Subcutaneous abdominal adipose tissue (tissue), 5 donors: ENCODE measurements around the gene SDR42E2.
A peak's percentile ranks its signal among the peaks of the same experiment; 100 is the strongest.

Experiments used
- H3K27ac ChIP-seq: one replicate; pipeline ENCODE4 v1.7.0; 2013; ENCODE audit warnings: low read depth, mild to moderate bottlenecking, inconsistent platforms, low read length, moderate library complexity
- H3K27me3 ChIP-seq, 5 donors: one replicate each; pipeline ENCODE4 v1.7.0; 2013; ENCODE audit warnings: low read length in 5 of 5, inconsistent platforms in 1 of 5; ENCODE audit not compliant: control insufficient read depth in 5 of 5, insufficient read depth in 4 of 5
- H3K36me3 ChIP-seq, 5 donors: one replicate each; pipeline ENCODE4 v1.7.0; 2013; ENCODE audit warnings: low read length in 5 of 5; ENCODE audit not compliant: control insufficient read depth in 5 of 5, insufficient read depth in 5 of 5
- H3K4me1 ChIP-seq, 5 donors: one replicate each; pipeline ENCODE4 v1.7.0; 2013; ENCODE audit warnings: low read length in 5 of 5, mild to moderate bottlenecking in 3 of 5, moderate library complexity in 1 of 5; ENCODE audit not compliant: control insufficient read depth in 5 of 5, insufficient read depth in 5 of 5
- H3K4me3 ChIP-seq, 5 donors: one replicate each; pipeline ENCODE4 v1.7.0; 2013; ENCODE audit warnings: low read length in 5 of 5, low read depth in 1 of 5
- H3K9ac ChIP-seq, 5 donors: one replicate each; pipeline ENCODE4 v1.7.0; 2013; ENCODE audit warnings: low read length in 5 of 5, mild to moderate bottlenecking in 4 of 5, moderate library complexity in 3 of 5
- H3K9me3 ChIP-seq, 5 donors: one replicate each; pipeline ENCODE4 v1.7.0; 2013; ENCODE audit warnings: low read length in 5 of 5; ENCODE audit not compliant: control insufficient read depth in 5 of 5
- donor health status: healthy.
- donor health status: healthy.
- donor health status: healthy.
- donor health status: healthy.
- donor health status: healthy.

The SDR42E2 gene

GRCh38 chr16:22177968-22178930 is 15.9 kb downstream of the SDR42E2 start:
- no peaks in the 10 kb centered on the region for H3K27me3 ChIP-seq
- H3K4me3 ChIP-seq = no peak overlapping the region
- no peak overlapping the region for H3K9ac ChIP-seq
- no peak overlapping the region for H3K27ac ChIP-seq
- H3K36me3 ChIP-seq = no peaks in the 10 kb centered on the region
- peaks cover 0 to 4% (median 0%) of the 10 kb centered on the region in 5 donors for H3K4me1 ChIP-seq
- H3K9me3 ChIP-seq = no peaks in the 10 kb centered on the region

DNA sequence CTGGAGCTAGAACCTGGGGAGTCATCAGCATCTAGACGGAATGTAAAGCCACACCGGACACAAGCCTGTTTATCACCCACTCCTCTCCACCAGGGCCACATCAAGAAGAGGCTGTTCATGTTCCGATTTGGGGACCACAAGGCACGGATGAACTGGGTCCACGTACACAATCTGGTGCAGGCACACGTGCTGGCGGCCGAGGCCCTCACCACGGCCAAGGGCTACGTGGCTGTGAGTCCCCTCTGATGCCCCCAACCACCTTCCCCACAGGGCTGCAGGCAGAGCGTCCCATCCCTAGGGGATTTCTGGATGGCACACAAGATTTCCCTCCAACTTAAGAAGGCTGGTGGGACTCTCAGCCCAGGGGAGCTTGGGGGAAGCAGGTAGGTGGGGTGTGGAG is 19.1 kb downstream of the SDR42E2 start:
- H3K36me3 ChIP-seq = no peaks in the 10 kb centered on the region
- H3K4me3 ChIP-seq = no peak overlapping the region
- H3K27me3 ChIP-seq = no peaks in the 10 kb centered on the region
- H3K9me3 ChIP-seq = no peaks in the 10 kb centered on the region
- H3K4me1 ChIP-seq = no peaks in the 10 kb centered on the region
- no peak overlapping the region for H3K27ac ChIP-seq
- no peak overlapping the region for H3K9ac ChIP-seq

DNA sequence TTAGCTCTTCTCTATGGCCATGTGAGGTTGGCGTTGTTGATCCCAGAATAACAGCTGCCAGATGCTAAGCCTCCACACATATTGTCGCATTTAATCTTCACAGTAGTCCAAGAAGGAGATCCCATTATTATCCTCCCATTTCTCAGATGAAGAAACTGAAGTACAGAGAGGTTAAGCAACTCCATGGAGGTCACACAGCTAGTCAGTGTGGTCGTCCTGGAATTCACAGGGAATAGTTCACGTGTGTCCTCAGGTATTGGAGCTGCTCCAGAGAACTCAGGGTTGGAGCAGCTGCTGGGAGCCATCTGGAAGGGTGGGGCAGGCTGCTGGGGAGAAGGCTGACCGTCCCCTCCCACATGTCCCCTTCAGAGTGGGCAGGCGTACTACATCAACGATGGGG is 19.5 kb downstream of the SDR42E2 start:
- Histone ChIP-seq H3K9me3 (no peaks in the 10 kb centered on the region), H3K4me3 (no peak overlapping the region), H3K9ac (no peak overlapping the region), H3K27ac (no peak overlapping the region), H3K36me3 (no peaks in the 10 kb centered on the region), H3K27me3 (no peaks in the 10 kb centered on the region), H3K4me1 (no peaks in the 10 kb centered on the region)

DNA sequence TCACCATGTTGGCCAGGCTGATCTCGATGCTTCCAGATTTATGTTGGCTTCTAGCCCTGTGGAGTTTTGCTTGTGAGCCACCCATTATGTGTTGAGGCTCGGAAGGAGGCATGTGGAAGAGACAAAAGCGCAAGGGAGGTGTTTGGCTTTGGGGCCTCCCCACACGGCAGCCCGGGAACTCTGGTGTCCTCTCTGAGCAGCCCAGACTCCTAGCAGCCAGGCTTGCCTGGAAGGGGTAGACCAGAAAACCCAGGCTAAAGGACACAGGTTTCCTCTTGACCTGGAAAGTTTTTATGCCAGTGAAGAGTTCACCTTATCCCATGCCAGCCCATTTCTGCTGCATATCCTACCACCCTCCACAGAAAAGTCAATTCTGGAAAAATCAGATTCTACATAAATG is 21.0 kb downstream of the SDR42E2 start:
- Histone ChIP-seq H3K4me1 (peaks cover 0 to 4% (median 3%) of the 10 kb centered on the region in 5 donors), H3K9ac (no peak overlapping the region), H3K27ac (no peak overlapping the region), H3K27me3 (no peaks in the 10 kb centered on the region), H3K36me3 (no peaks in the 10 kb centered on the region), H3K4me3 (no peak overlapping the region), H3K9me3 (no peaks in the 10 kb centered on the region)

DNA sequence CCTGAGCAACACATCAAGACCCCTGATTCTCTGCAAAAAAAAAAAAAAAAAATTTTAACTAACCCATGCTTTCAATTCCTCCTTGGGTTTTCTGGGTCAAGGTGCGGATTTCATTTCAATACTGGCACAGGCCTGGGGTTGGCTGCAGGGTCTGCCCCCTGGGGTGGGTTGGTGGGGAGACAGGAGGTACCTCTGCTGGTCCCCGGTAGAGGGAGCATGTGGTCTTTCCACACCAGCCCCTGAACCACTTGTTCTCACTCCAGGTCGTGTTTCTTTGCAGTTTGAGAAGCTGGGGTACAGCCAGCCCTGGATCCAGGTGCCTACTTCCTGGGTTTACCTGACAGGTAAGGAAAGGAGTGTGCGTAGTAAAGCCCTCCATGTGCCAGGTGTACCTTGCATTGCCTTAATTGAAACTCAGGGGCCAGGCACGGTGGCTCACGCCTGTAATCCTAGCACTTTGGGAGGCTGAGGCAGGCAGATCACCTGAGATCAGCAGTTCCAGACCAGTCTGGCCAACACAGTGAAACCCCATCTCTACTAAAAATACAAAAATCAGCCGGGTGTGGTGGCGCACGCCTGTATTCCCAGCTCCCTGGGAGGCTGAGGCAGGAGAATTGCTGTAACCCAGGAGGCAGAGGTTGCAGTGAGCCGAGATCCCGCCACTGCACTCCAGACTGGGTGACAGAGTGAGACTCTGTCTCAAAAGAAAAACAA is 21.8 kb downstream of the SDR42E2 start:
- no peak overlapping the region for H3K9ac ChIP-seq
- H3K4me1 ChIP-seq = peaks cover 5 to 11% (median 10%) of the 10 kb centered on the region in 5 donors
- no peaks in the 10 kb centered on the region for H3K36me3 ChIP-seq
- H3K9me3 ChIP-seq = no peaks in the 10 kb centered on the region
- no peak overlapping the region for H3K27ac ChIP-seq
- H3K27me3 ChIP-seq = no peaks in the 10 kb centered on the region
- H3K4me3 ChIP-seq = no peak overlapping the region

DNA sequence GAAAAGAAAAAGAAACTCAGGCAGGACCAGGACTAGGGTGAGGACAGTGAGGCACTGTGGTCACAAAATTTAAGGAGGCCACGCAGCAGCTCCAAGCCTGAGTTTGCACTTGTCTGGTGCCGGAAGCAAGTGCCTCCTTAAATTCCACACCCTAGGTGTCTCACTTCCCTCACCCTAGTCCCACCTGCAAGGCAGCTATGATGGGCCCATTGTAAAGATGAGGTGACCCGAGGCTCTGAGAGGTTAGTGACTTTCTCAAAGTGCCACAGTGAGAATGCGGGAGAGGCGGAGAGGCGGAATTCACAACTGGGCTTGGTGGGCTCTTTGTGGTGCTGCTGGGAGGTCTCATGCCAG is 22.3 kb downstream of the SDR42E2 start:
- Histone ChIP-seq H3K27ac (no peak overlapping the region), H3K36me3 (no peaks in the 10 kb centered on the region), H3K4me1 (peaks cover 11 to 17% (median 15%) of the 10 kb centered on the region in 5 donors), H3K27me3 (no peaks in the 10 kb centered on the region), H3K9me3 (no peaks in the 10 kb centered on the region), H3K9ac (no peak overlapping the region), H3K4me3 (no peak overlapping the region)

- Histone ChIP-seq H3K27me3 (no peaks in the 10 kb centered on the region), H3K36me3 (no peaks in the 10 kb centered on the region), H3K4me1 (peaks cover 14 to 26% (median 21%) of the 10 kb centered on the region in 5 donors), H3K27ac (no peak overlapping the region), H3K9ac (no peak overlapping the region), H3K9me3 (no peaks in the 10 kb centered on the region), H3K4me3 (no peak overlapping the region)
Observed at GRCh38 chr16:22186517-22186916, 24.2 kb downstream of the SDR42E2 start.

DNA sequence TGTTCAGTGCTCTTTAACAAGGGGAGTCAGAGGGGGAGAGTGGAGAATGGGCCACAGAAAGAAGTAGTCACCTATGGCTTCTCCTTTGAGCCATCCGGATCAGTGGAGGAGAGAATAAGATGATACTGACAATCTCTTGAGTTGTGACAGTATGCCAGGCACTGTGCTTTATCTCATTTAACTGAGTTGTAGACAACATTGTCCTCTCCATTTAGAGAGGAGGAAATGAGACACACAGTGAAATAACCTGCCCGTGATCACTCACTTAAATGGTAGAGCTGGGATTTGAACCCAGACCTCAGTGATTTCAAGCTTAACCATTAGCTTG is 25.9 kb downstream of the SDR42E2 start:
- no peaks in the 10 kb centered on the region for H3K27me3 ChIP-seq
- peaks cover 16 to 43% (median 36%) of the 10 kb centered on the region in 5 donors for H3K4me1 ChIP-seq
- H3K27ac ChIP-seq = peak overlapping the region; percentile 22
- H3K9ac ChIP-seq = no peak overlapping the region
- H3K36me3 ChIP-seq = no peaks in the 10 kb centered on the region
- H3K4me3 ChIP-seq = no peak overlapping the region
- H3K9me3 ChIP-seq = no peaks in the 10 kb centered on the region

GRCh38 chr16:22188595-22189442 is 26.5 kb downstream of the SDR42E2 start:
- peak overlapping the region; percentile 59 to 81 (median 63) for H3K9ac ChIP-seq
- no peaks in the 10 kb centered on the region for H3K27me3 ChIP-seq
- H3K4me3 ChIP-seq = peak overlapping the region; percentile 70 to 78 (median 71)
- H3K4me1 ChIP-seq = peaks cover 16 to 49% (median 41%) of the 10 kb centered on the region in 5 donors
- no peaks in the 10 kb centered on the region for H3K9me3 ChIP-seq
- no peaks in the 10 kb centered on the region for H3K36me3 ChIP-seq
- H3K27ac ChIP-seq = peak overlapping the region; percentile 73
